CD4-positive, alpha-beta T cell treated with Interleukin-1 beta for 1 hour (primary cell): Measurements from ENCODE around the gene CFAP410.
"Not testable (repeated sequence)": the region's sequence is repeated elsewhere in the genome, so short reads cannot be mapped to it uniquely, and the experiment has no call there.

Source experiments
- DNase-seq, 2 donors: peaks; one replicate each; pipeline ENCODE4 v3.0.0-alpha.2; 2020 to 2022

The CFAP410 gene

GRCh38 chr21:44283211-44283785 lies 55.9 kb downstream of the CFAP410 start:
- DNase-seq = not testable (repeated sequence)

GRCh38 chr21:44282370-44282769 lies 56.8 kb downstream of the CFAP410 start:
- no peak for DNase-seq

- no peak for DNase-seq
These were observed 57.4 kb downstream of the CFAP410 start for GRCh38 chr21:44281801-44282200.

GRCh38 chr21:44279354-44280260 lies 59.6 kb downstream of the CFAP410 start:
- DNase-seq = no peak
